HEK293 (cell line): ENCODE measurements around the gene ETHE1.

Source experiments
- HOXC10 ChIP-seq: sonication (generic); formaldehyde crosslinking; IDR thresholded peaks from 2 replicates; pipeline ENCODE4 v1.8.1; 2023; ENCODE audit warnings: mild to moderate bottlenecking, missing genetic modification reagents
- KLF9 ChIP-seq: fragments of 450-650 bp; formaldehyde crosslinking; IDR thresholded peaks from 2 replicates; pipeline ENCODE4 v1.5.1; 2016; ENCODE audit warnings: missing biosample characterization, missing genetic modification characterization, low read depth
- OVOL3 ChIP-seq: fragments of 450-650 bp; formaldehyde crosslinking; IDR thresholded peaks from 2 replicates; pipeline ENCODE4 v1.5.1; 2016; ENCODE audit warnings: missing biosample characterization, missing genetic modification characterization
- TSHZ1 ChIP-seq: fragments of 450-650 bp; formaldehyde crosslinking; IDR thresholded peaks from 2 replicates; pipeline ENCODE4 v1.5.1; 2016; ENCODE audit warnings: missing biosample characterization, missing genetic modification characterization, borderline replicate concordance
- YY1 ChIP-seq: fragments of 450-650 bp; formaldehyde crosslinking; IDR thresholded peaks from 2 replicates; pipeline ENCODE4 v1.5.1; 2018; ENCODE audit warnings: missing biosample characterization, missing genetic modification characterization
- ZBTB8A ChIP-seq: fragments of 450-650 bp; formaldehyde crosslinking; IDR thresholded peaks from 2 replicates; pipeline ENCODE4 v1.5.1; 2016; ENCODE audit warnings: missing biosample characterization, missing genetic modification characterization
- ZEB2 ChIP-seq: fragments of 450-650 bp; formaldehyde crosslinking; IDR thresholded peaks from 2 replicates; pipeline ENCODE4 v1.5.1; 2016; ENCODE audit warnings: missing biosample characterization, missing genetic modification characterization
- ZFP69B ChIP-seq: fragments of 450-650 bp; formaldehyde crosslinking; IDR thresholded peaks from 2 replicates; pipeline ENCODE4 v1.5.1; 2016; ENCODE audit warnings: missing biosample characterization, missing genetic modification characterization
- ZNF10 ChIP-seq: fragments of 450-650 bp; formaldehyde crosslinking; IDR thresholded peaks from 2 replicates; pipeline ENCODE4 v1.5.1; 2017; ENCODE audit warnings: missing biosample characterization, missing genetic modification characterization
- ZNF133 ChIP-seq: fragments of 450-650 bp; formaldehyde crosslinking; IDR thresholded peaks from 2 replicates; pipeline ENCODE4 v1.5.1; 2016; ENCODE audit warnings: missing biosample characterization, missing genetic modification characterization
- ZNF174 ChIP-seq: fragments of 450-650 bp; formaldehyde crosslinking; IDR thresholded peaks from 2 replicates; pipeline ENCODE4 v1.5.0; 2017; ENCODE audit warnings: missing biosample characterization, mild to moderate bottlenecking, missing genetic modification characterization
- ZNF350 ChIP-seq: fragments of 450-650 bp; formaldehyde crosslinking; IDR thresholded peaks from 2 replicates; pipeline ENCODE4 v1.5.0; 2017; ENCODE audit warnings: missing biosample characterization, mild to moderate bottlenecking, missing genetic modification characterization
- ZNF354C ChIP-seq: fragments of 450-650 bp; formaldehyde crosslinking; IDR thresholded peaks from 2 replicates; pipeline ENCODE4 v1.5.1; 2016; ENCODE audit warnings: missing biosample characterization, missing genetic modification characterization, low read depth, borderline replicate concordance
- ZNF391 ChIP-seq: fragments of 450-650 bp; formaldehyde crosslinking; IDR thresholded peaks from 2 replicates; pipeline ENCODE4 v1.5.1; 2016; ENCODE audit warnings: low read depth, missing biosample characterization, missing genetic modification characterization, borderline replicate concordance
- ZNF433 ChIP-seq: fragments of 450-650 bp; formaldehyde crosslinking; IDR thresholded peaks from 2 replicates; pipeline ENCODE4 v1.5.1; 2016; ENCODE audit warnings: missing biosample characterization, missing genetic modification characterization, low read depth
- ZNF48 ChIP-seq: fragments of 450-650 bp; formaldehyde crosslinking; IDR thresholded peaks from 2 replicates; pipeline ENCODE4 v1.5.1; 2016; ENCODE audit warnings: missing biosample characterization, missing genetic modification characterization
- ZNF501 ChIP-seq: fragments of 450-650 bp; formaldehyde crosslinking; IDR thresholded peaks from 2 replicates; pipeline ENCODE4 v1.5.1; 2016; ENCODE audit warnings: missing biosample characterization, missing genetic modification characterization
- ZNF530 ChIP-seq: fragments of 450-650 bp; formaldehyde crosslinking; IDR thresholded peaks from 2 replicates; pipeline ENCODE4 v1.5.1; 2016; ENCODE audit warnings: low read depth, missing biosample characterization, missing genetic modification characterization
- ZNF544 ChIP-seq: fragments of 450-650 bp; formaldehyde crosslinking; IDR thresholded peaks from 2 replicates; pipeline ENCODE4 v1.5.0; 2017; ENCODE audit warnings: missing biosample characterization, missing genetic modification characterization
- ZNF558 ChIP-seq: fragments of 450-650 bp; formaldehyde crosslinking; IDR thresholded peaks from 2 replicates; pipeline ENCODE4 v1.5.1; 2016; ENCODE audit warnings: missing biosample characterization, missing genetic modification characterization
- ZNF621 ChIP-seq: fragments of 450-650 bp; formaldehyde crosslinking; IDR thresholded peaks from 2 replicates; pipeline ENCODE4 v1.5.1; 2017; ENCODE audit warnings: missing biosample characterization, missing genetic modification characterization
- ZNF692 ChIP-seq: fragments of 450-650 bp; formaldehyde crosslinking; IDR thresholded peaks from 2 replicates; pipeline ENCODE4 v1.5.1; 2016; ENCODE audit warnings: missing biosample characterization, missing genetic modification characterization
- ZNF785 ChIP-seq: fragments of 450-650 bp; formaldehyde crosslinking; IDR thresholded peaks from 2 replicates; pipeline ENCODE4 v1.5.1; 2016; ENCODE audit warnings: missing biosample characterization, missing genetic modification characterization
- ZSCAN5A ChIP-seq: fragments of 450-650 bp; formaldehyde crosslinking; IDR thresholded peaks from 2 replicates; pipeline ENCODE4 v1.5.1; 2016; ENCODE audit warnings: missing biosample characterization, missing genetic modification characterization
- TF ChIP-seq, protein P1 (sequence below): fragments of 450-650 bp; formaldehyde crosslinking; IDR thresholded peaks from 2 replicates; pipeline ENCODE4 v1.5.1; 2017; ENCODE audit warnings: missing biosample characterization, missing genetic modification characterization
- TF ChIP-seq, protein P2 (sequence below): fragments of 450-650 bp; formaldehyde crosslinking; IDR thresholded peaks from 2 replicates; pipeline ENCODE4 v1.5.1; 2016; ENCODE audit warnings: missing biosample characterization, missing genetic modification characterization
- TF ChIP-seq, protein P3 (sequence below): fragments of 450-650 bp; formaldehyde crosslinking; IDR thresholded peaks from 2 replicates; pipeline ENCODE4 v1.5.1; 2016; ENCODE audit warnings: missing biosample characterization, missing genetic modification characterization

ETHE1 gene

GRCh38 chr19:43474986-43475705, 51.9 kb downstream of the ETHE1 start (continued):
- TF ChIP-seq, protein P1, sequence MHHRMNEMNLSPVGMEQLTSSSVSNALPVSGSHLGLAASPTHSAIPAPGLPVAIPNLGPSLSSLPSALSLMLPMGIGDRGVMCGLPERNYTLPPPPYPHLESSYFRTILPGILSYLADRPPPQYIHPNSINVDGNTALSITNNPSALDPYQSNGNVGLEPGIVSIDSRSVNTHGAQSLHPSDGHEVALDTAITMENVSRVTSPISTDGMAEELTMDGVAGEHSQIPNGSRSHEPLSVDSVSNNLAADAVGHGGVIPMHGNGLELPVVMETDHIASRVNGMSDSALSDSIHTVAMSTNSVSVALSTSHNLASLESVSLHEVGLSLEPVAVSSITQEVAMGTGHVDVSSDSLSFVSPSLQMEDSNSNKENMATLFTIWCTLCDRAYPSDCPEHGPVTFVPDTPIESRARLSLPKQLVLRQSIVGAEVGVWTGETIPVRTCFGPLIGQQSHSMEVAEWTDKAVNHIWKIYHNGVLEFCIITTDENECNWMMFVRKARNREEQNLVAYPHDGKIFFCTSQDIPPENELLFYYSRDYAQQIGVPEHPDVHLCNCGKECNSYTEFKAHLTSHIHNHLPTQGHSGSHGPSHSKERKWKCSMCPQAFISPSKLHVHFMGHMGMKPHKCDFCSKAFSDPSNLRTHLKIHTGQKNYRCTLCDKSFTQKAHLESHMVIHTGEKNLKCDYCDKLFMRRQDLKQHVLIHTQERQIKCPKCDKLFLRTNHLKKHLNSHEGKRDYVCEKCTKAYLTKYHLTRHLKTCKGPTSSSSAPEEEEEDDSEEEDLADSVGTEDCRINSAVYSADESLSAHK, result peak; percentile 76
- TF ChIP-seq ZFP69B (tag by site-specific recombination) (no peak), ZNF133 (no peak), ZNF692 (peak; percentile 58), TSHZ1 (tag by site-specific recombination) (peak; percentile 32; the same call in 1 of the 2 replicates), ZNF785 (tag by site-specific recombination) (no peak), ZEB2 (tag by site-specific recombination) (peak; percentile 92), ZNF530 (tag by site-specific recombination) (no peak), HOXC10 (CRISPR knock-in tag) (no peak), OVOL3 (tag by site-specific recombination) (no peak), ZBTB8A (tag by site-specific recombination) (peak; percentile 36; the same call in 1 of the 2 replicates), ZSCAN5A (tag by site-specific recombination) (no peak), ZNF48 (tag by site-specific recombination) (no peak), ZNF544 (tag by site-specific recombination) (no peak), ZNF350 (tag by site-specific recombination) (no peak), KLF9 (peak; percentile 100), ZNF621 (tag by site-specific recombination) (no peak), ZNF558 (no peak), ZNF10 (tag by site-specific recombination) (0 out of 2 replicates have a peak, but pooled peaks have one; percentile 34), ZNF433 (tag by site-specific recombination) (no peak), ZNF354C (tag by site-specific recombination) (no peak), ZNF501 (tag by site-specific recombination) (peak; percentile 65; the same call in 1 of the 2 replicates), YY1 (tag by site-specific recombination) (peak; percentile 49; the same call in 1 of the 2 replicates), ZNF174 (tag by site-specific recombination) (no peak), ZNF391 (no peak)
- TF ChIP-seq, protein P2, sequence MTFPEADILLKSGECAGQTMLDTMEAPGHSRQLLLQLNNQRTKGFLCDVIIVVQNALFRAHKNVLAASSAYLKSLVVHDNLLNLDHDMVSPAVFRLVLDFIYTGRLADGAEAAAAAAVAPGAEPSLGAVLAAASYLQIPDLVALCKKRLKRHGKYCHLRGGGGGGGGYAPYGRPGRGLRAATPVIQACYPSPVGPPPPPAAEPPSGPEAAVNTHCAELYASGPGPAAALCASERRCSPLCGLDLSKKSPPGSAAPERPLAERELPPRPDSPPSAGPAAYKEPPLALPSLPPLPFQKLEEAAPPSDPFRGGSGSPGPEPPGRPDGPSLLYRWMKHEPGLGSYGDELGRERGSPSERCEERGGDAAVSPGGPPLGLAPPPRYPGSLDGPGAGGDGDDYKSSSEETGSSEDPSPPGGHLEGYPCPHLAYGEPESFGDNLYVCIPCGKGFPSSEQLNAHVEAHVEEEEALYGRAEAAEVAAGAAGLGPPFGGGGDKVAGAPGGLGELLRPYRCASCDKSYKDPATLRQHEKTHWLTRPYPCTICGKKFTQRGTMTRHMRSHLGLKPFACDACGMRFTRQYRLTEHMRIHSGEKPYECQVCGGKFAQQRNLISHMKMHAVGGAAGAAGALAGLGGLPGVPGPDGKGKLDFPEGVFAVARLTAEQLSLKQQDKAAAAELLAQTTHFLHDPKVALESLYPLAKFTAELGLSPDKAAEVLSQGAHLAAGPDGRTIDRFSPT (tag by site-specific recombination), result no peak
- TF ChIP-seq, protein P3, sequence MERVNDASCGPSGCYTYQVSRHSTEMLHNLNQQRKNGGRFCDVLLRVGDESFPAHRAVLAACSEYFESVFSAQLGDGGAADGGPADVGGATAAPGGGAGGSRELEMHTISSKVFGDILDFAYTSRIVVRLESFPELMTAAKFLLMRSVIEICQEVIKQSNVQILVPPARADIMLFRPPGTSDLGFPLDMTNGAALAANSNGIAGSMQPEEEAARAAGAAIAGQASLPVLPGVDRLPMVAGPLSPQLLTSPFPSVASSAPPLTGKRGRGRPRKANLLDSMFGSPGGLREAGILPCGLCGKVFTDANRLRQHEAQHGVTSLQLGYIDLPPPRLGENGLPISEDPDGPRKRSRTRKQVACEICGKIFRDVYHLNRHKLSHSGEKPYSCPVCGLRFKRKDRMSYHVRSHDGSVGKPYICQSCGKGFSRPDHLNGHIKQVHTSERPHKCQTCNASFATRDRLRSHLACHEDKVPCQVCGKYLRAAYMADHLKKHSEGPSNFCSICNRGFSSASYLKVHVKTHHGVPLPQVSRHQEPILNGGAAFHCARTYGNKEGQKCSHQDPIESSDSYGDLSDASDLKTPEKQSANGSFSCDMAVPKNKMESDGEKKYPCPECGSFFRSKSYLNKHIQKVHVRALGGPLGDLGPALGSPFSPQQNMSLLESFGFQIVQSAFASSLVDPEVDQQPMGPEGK (tag by site-specific recombination), result peak; percentile 99
